GM10248 (cell line): ENCODE results near the gene FAM163B.

ENCODE experiments used
- CTCF ChIA-PET: fragments of 300-600 bp; sonication (Branson Sonifier 250); formaldehyde crosslinking; extraction: SDS; loops from one replicate; lab custom pipeline; 2021; ENCODE audit warnings: antibody characterized with exemption; lab: Yijun Ruan, JAX
- POLR2A ChIA-PET: fragments of 350-650 bp; sonication (Branson Sonifier 250); formaldehyde crosslinking; extraction: SDS; loops from one replicate; lab custom pipeline; 2020; ENCODE audit warnings: antibody characterized with exemption; lab: Yijun Ruan, JAX
- DNase-seq: peaks from one replicate; pipeline ENCODE4 v3.0.0; 2012; ENCODE audit errors: extremely low spot score
- TF ChIP-seq, protein P1 (sequence below): IDR thresholded peaks from 2 replicates; pipeline ENCODE4 v1.5.1; 2012; ENCODE audit warnings: mild to moderate bottlenecking, low read depth; ENCODE audit errors: extremely low read depth, missing control alignments, control extremely low read depth

FAM163B gene

DNA sequence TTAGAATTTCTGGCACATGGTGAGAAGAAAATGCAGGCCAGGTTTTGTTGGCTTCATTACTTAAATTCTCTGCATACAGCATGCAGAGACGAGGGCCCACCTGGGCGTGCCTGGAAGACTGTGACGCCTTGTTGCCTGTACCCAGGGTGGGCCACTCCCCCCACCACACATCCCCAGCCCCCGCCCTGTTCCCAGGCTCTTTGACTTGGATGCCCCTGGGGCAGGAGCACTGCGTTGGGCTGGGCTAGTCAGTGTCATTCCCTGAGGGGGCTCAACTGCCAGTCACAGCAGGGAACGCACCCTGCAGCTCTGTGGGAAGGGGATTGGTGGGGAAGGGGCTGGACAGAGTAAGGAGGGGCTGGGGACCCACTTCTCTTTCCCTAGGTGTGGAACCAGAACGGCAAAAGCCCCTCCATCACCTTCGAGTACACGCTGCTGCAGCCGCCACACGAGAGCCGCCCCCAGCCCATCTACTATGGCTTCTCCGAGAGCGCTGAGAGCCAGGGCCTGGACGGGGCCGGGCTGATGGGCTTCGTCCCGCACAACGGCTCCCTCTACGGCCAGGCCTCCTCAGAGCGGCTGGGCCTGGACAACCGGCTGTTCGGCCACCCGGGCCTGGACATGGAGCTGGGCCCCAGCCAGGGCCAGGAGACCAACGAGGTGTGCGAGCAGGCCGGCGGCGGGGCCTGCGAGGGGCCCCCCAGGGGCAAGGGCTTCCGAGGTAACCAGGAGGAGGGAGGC, 55.0 kb downstream of the FAM163B start:
- CTCF ChIA-PET: interaction anchor here (1.0 to 2.7 kb wide), 2 partner anchors 13 to 68 kb away, joined by 3 to 13 read pairs; no protein-coding TSS in a partner anchor

DNA sequence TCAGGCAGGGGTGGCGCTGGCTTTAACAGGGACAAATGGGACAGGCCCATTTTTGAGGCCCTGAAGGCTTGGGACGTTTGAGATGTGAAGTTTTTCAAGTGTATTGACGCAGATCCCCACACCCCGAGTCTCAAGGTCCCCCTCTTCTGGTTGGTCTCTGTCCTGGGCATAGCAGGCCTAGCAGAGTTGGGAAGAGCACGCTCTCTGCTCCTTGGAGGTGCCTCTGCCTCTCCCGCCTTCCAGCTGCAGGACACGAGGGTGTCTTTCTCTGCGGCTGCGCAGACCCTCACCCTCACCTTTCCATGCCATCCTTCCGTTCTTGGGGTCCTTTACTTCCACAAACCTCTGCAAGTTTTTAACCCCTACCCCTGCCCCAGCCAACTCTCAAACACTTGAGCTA, 56.1 kb downstream of the FAM163B start:
- TF ChIP-seq, protein P1, sequence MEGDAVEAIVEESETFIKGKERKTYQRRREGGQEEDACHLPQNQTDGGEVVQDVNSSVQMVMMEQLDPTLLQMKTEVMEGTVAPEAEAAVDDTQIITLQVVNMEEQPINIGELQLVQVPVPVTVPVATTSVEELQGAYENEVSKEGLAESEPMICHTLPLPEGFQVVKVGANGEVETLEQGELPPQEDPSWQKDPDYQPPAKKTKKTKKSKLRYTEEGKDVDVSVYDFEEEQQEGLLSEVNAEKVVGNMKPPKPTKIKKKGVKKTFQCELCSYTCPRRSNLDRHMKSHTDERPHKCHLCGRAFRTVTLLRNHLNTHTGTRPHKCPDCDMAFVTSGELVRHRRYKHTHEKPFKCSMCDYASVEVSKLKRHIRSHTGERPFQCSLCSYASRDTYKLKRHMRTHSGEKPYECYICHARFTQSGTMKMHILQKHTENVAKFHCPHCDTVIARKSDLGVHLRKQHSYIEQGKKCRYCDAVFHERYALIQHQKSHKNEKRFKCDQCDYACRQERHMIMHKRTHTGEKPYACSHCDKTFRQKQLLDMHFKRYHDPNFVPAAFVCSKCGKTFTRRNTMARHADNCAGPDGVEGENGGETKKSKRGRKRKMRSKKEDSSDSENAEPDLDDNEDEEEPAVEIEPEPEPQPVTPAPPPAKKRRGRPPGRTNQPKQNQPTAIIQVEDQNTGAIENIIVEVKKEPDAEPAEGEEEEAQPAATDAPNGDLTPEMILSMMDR: no peak
- ChIA-PET POLR2A (no interaction called here), CTCF (no interaction called here)
- DNase-seq: no peak

More for the DNA sequence above, 55.0 kb downstream of the FAM163B start:
- TF ChIP-seq, protein P1: no peak
- POLR2A ChIA-PET: no interaction called here
- DNase-seq: no peak

DNA sequence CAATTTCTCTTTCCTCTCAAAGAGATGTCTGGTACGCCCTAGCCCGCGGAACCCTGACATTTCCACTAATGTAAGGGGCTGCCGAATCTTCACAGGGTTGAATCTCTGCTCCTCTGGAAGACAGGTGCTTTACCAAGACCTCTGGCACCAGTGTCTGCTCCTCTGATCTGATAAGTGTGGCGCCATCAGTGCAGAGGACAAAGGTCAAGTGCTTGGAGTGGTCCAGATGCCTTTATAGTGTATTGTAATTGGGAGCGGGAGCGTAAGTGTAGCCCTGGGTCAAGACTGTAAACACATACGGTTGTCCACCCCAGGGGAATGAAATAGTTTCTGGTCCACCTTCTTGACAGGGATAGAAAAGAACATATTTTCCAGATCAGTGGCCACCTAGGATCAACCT, 57.0 kb downstream of the FAM163B start:
- DNase-seq: no peak
- POLR2A ChIA-PET: no interaction called here
- TF ChIP-seq, protein P1: no peak
- CTCF ChIA-PET: interaction anchor here (1.7 kb wide), 1 partner anchor 19 kb away, joined by 5 read pairs; no protein-coding TSS in a partner anchor

DNA sequence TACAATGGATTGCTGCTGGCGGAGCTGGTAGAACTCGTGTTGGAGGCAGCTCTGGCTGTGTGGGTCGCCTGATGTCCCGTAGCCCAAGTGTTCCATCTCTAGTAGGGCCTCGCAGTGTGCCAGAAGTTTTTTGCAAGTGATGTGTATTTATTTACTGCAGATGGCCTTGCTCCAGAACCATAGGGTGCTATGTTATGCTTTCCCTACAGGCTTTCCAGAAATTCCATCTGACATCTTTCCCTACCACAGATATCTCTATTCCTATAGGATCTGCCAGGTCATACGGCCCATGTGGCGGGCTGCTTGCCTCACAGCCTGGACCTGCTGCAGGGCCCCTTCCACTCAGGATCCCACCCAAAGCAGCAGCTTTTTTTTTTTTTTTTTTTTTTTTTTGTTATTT, 57.7 kb downstream of the FAM163B start:
- ChIA-PET CTCF (interaction anchor here (0.8 to 1.7 kb wide), 2 partner anchors 18 to 63 kb away, joined by 3 to 5 read pairs; no protein-coding TSS in a partner anchor), POLR2A (interaction anchor here (0.6 kb wide), 1 partner anchor 163 kb away, joined by 5 read pairs; no protein-coding TSS in a partner anchor)
- TF ChIP-seq, protein P1: no peak
- no peak for DNase-seq

DNA sequence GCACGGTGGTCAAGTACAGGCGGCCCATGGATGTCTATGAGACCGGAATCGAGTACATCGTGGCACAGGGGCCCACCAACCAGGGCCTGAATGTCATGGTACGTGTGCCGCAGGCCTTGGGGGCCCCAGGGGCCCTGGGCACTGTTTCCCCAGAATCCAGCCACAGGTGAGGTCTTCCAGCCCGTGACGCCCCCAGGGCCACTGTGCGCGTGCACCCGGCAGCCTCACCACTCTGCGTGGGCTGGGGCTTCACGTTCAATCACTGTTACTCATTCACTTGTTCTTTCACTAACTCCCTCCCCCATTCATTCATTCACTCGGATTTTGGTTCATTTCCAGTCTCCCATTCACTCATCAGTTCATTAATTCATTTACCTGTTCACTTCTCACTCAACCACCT, 62.1 kb downstream of the FAM163B start:
- no peak for DNase-seq
- ChIA-PET POLR2A (no interaction called here), CTCF (no interaction called here)
- TF ChIP-seq, protein P1: no peak

DNA sequence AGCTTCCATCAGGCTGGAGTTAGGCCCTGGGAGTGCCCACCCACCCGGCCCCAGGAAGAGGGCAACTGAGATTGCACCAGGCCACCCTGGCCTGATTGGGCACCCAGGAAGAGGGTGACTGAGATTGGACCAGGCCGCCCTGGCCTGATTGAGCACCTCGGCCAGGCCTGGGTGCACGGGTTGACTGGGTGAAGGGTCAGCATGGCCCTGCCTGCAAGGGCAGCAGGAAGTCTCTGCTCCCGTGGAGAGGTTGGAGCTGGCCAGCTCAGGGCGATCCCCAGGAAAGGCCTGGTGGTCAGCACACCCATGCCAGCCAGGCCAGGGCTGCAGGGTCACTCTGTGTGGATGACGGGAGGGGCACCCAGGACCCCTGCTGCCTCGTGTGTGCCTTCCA, 62.9 kb downstream of the FAM163B start:
- DNase-seq: no peak
- ChIA-PET POLR2A (no interaction called here), CTCF (interaction anchor here (1.0 kb wide), 1 partner anchor 9 kb away, joined by 4 read pairs; no protein-coding TSS in a partner anchor)
- TF ChIP-seq, protein P1: no peak
